HEK293 (cell line): ENCODE results near the gene MAPKAP1.

Experiments
- CTCF ChIA-PET: fragments of 350-600 bp; formaldehyde crosslinking; extraction: SDS; loops from one replicate; lab custom pipeline; 2021; ENCODE audit warnings: antibody characterized with exemption; lab: Yijun Ruan, JAX
- POLR2A ChIA-PET: fragments of 300-600 bp; formaldehyde crosslinking; extraction: SDS; loops from one replicate; lab custom pipeline; 2020; ENCODE audit warnings: antibody characterized with exemption, inconsistent platforms; lab: Yijun Ruan, JAX
- H3K27ac ChIP-seq: fragments of 200-500 bp; sonication (Bioruptor generic); 2 replicates; pipeline ENCODE4 v1.5.1; 2014; ENCODE audit warnings: low read depth, low read length, control low read depth, inconsistent platforms; ENCODE audit errors: extremely low read depth
- H3K36me3 ChIP-seq, 2 experiments: fragments of 200-500 bp in 1 of 2; sonication (Bioruptor generic) in 1 of 2; 1 replicate in 1 of 2; 2 replicates in 1 of 2; pipeline ENCODE4 v1.5.1; 2014 to 2017; ENCODE audit warnings: inconsistent platforms in 2 of 2, low read length in 2 of 2; ENCODE audit not compliant: control insufficient read depth in 2 of 2, insufficient read depth in 1 of 2
- H3K4me1 ChIP-seq: fragments of 200-500 bp; sonication (Bioruptor generic); 2 replicates; pipeline ENCODE4 v1.5.1; 2014; ENCODE audit warnings: mild to moderate bottlenecking, low read length, inconsistent platforms; ENCODE audit not compliant: control insufficient read depth, insufficient read depth
- H3K4me3 ChIP-seq: 2 replicates; pipeline ENCODE4 v1.5.1; 2011; ENCODE audit warnings: low read depth, mild to moderate bottlenecking, control low read depth, low read length, moderate library complexity
- H3K9me3 ChIP-seq: fragments of 200-500 bp; sonication (Bioruptor generic); 2 replicates; pipeline ENCODE4 v1.5.1; 2014; ENCODE audit warnings: low read depth, low read length, inconsistent platforms; ENCODE audit not compliant: control insufficient read depth, insufficient read depth
- FEZF1 ChIP-seq: fragments of 450-650 bp; formaldehyde crosslinking; IDR thresholded peaks from 2 replicates; pipeline ENCODE4 v1.5.1; 2016; ENCODE audit warnings: missing biosample characterization, missing genetic modification characterization
- KLF8 ChIP-seq: fragments of 450-650 bp; formaldehyde crosslinking; IDR thresholded peaks from 2 replicates; pipeline ENCODE4 v1.5.1; 2016; ENCODE audit warnings: missing biosample characterization, missing genetic modification characterization
- KLF9 ChIP-seq: fragments of 450-650 bp; formaldehyde crosslinking; IDR thresholded peaks from 2 replicates; pipeline ENCODE4 v1.5.1; 2016; ENCODE audit warnings: missing biosample characterization, missing genetic modification characterization, low read depth
- PRDM2 ChIP-seq: fragments of 450-650 bp; formaldehyde crosslinking; IDR thresholded peaks from 2 replicates; pipeline ENCODE4 v1.5.1; 2016; ENCODE audit warnings: missing biosample characterization, missing genetic modification characterization, borderline replicate concordance
- SCRT1 ChIP-seq: fragments of 450-650 bp; formaldehyde crosslinking; IDR thresholded peaks from 2 replicates; pipeline ENCODE4 v1.5.1; 2016; ENCODE audit warnings: missing biosample characterization, missing genetic modification characterization, borderline replicate concordance
- TRIM28 ChIP-seq: IDR thresholded peaks from 2 replicates; pipeline ENCODE4 v1.6.1; 2011; ENCODE audit warnings: low read length, control low read depth, borderline replicate concordance
- ZBTB48 ChIP-seq: fragments of 450-650 bp; formaldehyde crosslinking; IDR thresholded peaks from 2 replicates; pipeline ENCODE4 v1.5.1; 2016; ENCODE audit warnings: missing biosample characterization, missing genetic modification characterization
- ZFHX2 ChIP-seq: fragments of 450-650 bp; formaldehyde crosslinking; conservative IDR thresholded peaks from 2 replicates; pipeline ENCODE4 v1.5.1; 2016; ENCODE audit warnings: missing biosample characterization, missing genetic modification characterization
- ZNF311 ChIP-seq: fragments of 450-650 bp; formaldehyde crosslinking; IDR thresholded peaks from 2 replicates; pipeline ENCODE4 v1.5.1; 2017; ENCODE audit warnings: missing biosample characterization, missing genetic modification characterization, borderline replicate concordance
- ZNF416 ChIP-seq: fragments of 450-650 bp; formaldehyde crosslinking; IDR thresholded peaks from 2 replicates; pipeline ENCODE4 v1.5.1; 2016; ENCODE audit warnings: missing biosample characterization, missing genetic modification characterization
- ZNF433 ChIP-seq: fragments of 450-650 bp; formaldehyde crosslinking; IDR thresholded peaks from 2 replicates; pipeline ENCODE4 v1.5.1; 2016; ENCODE audit warnings: missing biosample characterization, missing genetic modification characterization, low read depth
- ZNF654 ChIP-seq: fragments of 450-650 bp; formaldehyde crosslinking; IDR thresholded peaks from 2 replicates; pipeline ENCODE4 v1.5.1; 2016; ENCODE audit warnings: low read depth, missing biosample characterization, missing genetic modification characterization
- ZNF664 ChIP-seq: fragments of 450-650 bp; formaldehyde crosslinking; IDR thresholded peaks from 2 replicates; pipeline ENCODE4 v1.5.1; 2016; ENCODE audit warnings: missing biosample characterization, missing genetic modification characterization
- ZSCAN23 ChIP-seq: fragments of 450-650 bp; formaldehyde crosslinking; IDR thresholded peaks from 2 replicates; pipeline ENCODE4 v1.5.1; 2016; ENCODE audit warnings: missing biosample characterization, missing genetic modification characterization
- TF ChIP-seq, protein P1 (sequence below): fragments of 450-650 bp; formaldehyde crosslinking; IDR thresholded peaks from 2 replicates; pipeline ENCODE4 v1.5.1; 2017; ENCODE audit warnings: missing biosample characterization, missing genetic modification characterization
- TF ChIP-seq, protein P2 (sequence below): fragments of 450-650 bp; formaldehyde crosslinking; IDR thresholded peaks from 2 replicates; pipeline ENCODE4 v1.5.1; 2016; ENCODE audit warnings: missing biosample characterization, missing genetic modification characterization, borderline replicate concordance
- TF ChIP-seq, protein P3 (sequence below): fragments of 450-650 bp; formaldehyde crosslinking; IDR thresholded peaks from 2 replicates; pipeline ENCODE4 v1.5.1; 2016; ENCODE audit warnings: missing biosample characterization, missing genetic modification characterization
- TF ChIP-seq, protein P4 (sequence below): fragments of 450-650 bp; IDR thresholded peaks from 2 replicates; pipeline ENCODE4 v1.5.1; 2018; ENCODE audit warnings: missing biosample characterization, missing genetic modification characterization
- TF ChIP-seq, protein P5 (sequence below): sonication (generic); formaldehyde crosslinking; IDR thresholded peaks from 2 replicates; pipeline ENCODE4 v1.8.1; 2022; ENCODE audit warnings: mild to moderate bottlenecking, moderate library complexity, missing genetic modification reagents

The MAPKAP1 gene

GRCh38 chr9:125549891-125550885, 156.8 kb downstream of the MAPKAP1 start (continued):
- TF ChIP-seq, protein P1, sequence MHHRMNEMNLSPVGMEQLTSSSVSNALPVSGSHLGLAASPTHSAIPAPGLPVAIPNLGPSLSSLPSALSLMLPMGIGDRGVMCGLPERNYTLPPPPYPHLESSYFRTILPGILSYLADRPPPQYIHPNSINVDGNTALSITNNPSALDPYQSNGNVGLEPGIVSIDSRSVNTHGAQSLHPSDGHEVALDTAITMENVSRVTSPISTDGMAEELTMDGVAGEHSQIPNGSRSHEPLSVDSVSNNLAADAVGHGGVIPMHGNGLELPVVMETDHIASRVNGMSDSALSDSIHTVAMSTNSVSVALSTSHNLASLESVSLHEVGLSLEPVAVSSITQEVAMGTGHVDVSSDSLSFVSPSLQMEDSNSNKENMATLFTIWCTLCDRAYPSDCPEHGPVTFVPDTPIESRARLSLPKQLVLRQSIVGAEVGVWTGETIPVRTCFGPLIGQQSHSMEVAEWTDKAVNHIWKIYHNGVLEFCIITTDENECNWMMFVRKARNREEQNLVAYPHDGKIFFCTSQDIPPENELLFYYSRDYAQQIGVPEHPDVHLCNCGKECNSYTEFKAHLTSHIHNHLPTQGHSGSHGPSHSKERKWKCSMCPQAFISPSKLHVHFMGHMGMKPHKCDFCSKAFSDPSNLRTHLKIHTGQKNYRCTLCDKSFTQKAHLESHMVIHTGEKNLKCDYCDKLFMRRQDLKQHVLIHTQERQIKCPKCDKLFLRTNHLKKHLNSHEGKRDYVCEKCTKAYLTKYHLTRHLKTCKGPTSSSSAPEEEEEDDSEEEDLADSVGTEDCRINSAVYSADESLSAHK (tag by site-specific recombination) = no peak
- TF ChIP-seq FEZF1 (tag by site-specific recombination) (peak; percentile 73), ZNF416 (tag by site-specific recombination) (no peak), KLF9 (no peak)
- TF ChIP-seq, protein P2, sequence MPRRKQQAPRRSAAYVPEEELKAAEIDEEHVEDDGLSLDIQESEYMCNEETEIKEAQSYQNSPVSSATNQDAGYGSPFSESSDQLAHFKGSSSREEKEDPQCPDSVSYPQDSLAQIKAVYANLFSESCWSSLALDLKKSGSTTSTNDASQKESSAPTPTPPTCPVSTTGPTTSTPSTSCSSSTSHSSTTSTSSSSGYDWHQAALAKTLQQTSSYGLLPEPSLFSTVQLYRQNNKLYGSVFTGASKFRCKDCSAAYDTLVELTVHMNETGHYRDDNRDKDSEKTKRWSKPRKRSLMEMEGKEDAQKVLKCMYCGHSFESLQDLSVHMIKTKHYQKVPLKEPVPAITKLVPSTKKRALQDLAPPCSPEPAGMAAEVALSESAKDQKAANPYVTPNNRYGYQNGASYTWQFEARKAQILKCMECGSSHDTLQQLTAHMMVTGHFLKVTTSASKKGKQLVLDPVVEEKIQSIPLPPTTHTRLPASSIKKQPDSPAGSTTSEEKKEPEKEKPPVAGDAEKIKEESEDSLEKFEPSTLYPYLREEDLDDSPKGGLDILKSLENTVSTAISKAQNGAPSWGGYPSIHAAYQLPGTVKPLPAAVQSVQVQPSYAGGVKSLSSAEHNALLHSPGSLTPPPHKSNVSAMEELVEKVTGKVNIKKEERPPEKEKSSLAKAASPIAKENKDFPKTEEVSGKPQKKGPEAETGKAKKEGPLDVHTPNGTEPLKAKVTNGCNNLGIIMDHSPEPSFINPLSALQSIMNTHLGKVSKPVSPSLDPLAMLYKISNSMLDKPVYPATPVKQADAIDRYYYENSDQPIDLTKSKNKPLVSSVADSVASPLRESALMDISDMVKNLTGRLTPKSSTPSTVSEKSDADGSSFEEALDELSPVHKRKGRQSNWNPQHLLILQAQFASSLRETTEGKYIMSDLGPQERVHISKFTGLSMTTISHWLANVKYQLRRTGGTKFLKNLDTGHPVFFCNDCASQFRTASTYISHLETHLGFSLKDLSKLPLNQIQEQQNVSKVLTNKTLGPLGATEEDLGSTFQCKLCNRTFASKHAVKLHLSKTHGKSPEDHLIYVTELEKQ (tag by site-specific recombination) = no peak
- TF ChIP-seq, all 188 proteins: peak for 3

DNA sequence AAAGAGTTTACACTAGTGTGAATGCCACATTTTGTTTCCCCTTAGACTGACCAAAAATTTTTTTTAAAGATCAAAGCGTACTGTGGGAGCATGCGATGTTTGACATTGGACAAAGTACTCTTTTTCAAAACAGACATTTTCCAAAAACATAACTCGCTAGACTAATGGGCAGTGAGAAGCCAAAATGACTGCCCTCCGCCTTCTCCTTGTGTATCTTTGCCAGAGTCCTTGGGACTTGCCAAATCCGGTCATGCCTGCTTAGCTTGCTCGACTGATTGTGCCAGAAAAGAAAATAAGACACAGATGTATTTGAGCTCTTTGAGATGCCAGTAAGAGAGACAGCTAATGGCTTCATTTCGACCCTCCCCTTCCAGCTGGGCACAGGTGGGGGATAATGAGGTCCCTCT, 157.5 kb downstream of the MAPKAP1 start:
- ChIA-PET POLR2A (no interaction called here), CTCF (interaction anchor here (0.6 to 4.2 kb wide), 5 partner anchors 8 to 685 kb away, joined by 3 to 20 read pairs (median 4); no protein-coding TSS in a partner anchor)
- no peaks in the 10 kb centered on the region for H3K9me3 ChIP-seq
- H3K27ac ChIP-seq = no peak overlapping the region
- TF ChIP-seq, protein P3, sequence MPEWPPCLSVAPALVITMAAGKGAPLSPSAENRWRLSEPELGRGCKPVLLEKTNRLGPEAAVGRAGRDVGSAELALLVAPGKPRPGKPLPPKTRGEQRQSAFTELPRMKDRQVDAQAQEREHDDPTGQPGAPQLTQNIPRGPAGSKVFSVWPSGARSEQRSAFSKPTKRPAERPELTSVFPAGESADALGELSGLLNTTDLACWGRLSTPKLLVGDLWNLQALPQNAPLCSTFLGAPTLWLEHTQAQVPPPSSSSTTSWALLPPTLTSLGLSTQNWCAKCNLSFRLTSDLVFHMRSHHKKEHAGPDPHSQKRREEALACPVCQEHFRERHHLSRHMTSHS (tag by site-specific recombination) = no peak
- TF ChIP-seq, protein P4, sequence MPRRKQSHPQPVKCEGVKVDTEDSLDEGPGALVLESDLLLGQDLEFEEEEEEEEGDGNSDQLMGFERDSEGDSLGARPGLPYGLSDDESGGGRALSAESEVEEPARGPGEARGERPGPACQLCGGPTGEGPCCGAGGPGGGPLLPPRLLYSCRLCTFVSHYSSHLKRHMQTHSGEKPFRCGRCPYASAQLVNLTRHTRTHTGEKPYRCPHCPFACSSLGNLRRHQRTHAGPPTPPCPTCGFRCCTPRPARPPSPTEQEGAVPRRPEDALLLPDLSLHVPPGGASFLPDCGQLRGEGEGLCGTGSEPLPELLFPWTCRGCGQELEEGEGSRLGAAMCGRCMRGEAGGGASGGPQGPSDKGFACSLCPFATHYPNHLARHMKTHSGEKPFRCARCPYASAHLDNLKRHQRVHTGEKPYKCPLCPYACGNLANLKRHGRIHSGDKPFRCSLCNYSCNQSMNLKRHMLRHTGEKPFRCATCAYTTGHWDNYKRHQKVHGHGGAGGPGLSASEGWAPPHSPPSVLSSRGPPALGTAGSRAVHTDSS (tag by site-specific recombination) = no peak
- TF ChIP-seq ZFHX2 (tag by site-specific recombination) = no peak
- no peak for TF ChIP-seq PRDM2 (tag by site-specific recombination)
- no peak for TF ChIP-seq KLF8 (tag by site-specific recombination)
- no peak for TF ChIP-seq SCRT1 (tag by site-specific recombination)
- TF ChIP-seq ZBTB48 (tag by site-specific recombination) = no peak
- no peak for TF ChIP-seq ZNF654
- TF ChIP-seq ZNF433 (tag by site-specific recombination) = no peak
- no peak for TF ChIP-seq TRIM28
- no peak for TF ChIP-seq ZNF311 (tag by site-specific recombination)
- TF ChIP-seq, protein P5, sequence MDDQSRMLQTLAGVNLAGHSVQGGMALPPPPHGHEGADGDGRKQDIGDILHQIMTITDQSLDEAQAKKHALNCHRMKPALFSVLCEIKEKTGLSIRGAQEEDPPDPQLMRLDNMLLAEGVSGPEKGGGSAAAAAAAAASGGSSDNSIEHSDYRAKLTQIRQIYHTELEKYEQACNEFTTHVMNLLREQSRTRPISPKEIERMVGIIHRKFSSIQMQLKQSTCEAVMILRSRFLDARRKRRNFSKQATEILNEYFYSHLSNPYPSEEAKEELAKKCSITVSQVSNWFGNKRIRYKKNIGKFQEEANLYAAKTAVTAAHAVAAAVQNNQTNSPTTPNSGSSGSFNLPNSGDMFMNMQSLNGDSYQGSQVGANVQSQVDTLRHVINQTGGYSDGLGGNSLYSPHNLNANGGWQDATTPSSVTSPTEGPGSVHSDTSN = no peak
- TF ChIP-seq ZNF664 = no peak
- TF ChIP-seq ZSCAN23 (tag by site-specific recombination) = no peak
- H3K4me3 ChIP-seq = no peak overlapping the region
- H3K4me1 ChIP-seq = peaks cover 24% of the 10 kb centered on the region
- H3K36me3 ChIP-seq = no peaks in the 10 kb centered on the region
